Stimulated activated CD4-positive, alpha-beta T cell treated with anti-CD3 and anti-CD28 coated beads, Interleukin-15, amount 100 ng/mL, for 48 hours (primary cell): ENCODE measurements around the gene ARHGAP23.
"Not testable (repeated sequence)": the region's sequence is repeated elsewhere in the genome, so short reads cannot be mapped to it uniquely, and the experiment has no call there.

ENCODE experiments used
- DNase-seq, 2 donors: peaks; one replicate each; pipeline ENCODE4 v3.0.0-alpha.2; 2020; ENCODE audit warnings: low read depth in 2 of 2

ARHGAP23 gene

DNA sequence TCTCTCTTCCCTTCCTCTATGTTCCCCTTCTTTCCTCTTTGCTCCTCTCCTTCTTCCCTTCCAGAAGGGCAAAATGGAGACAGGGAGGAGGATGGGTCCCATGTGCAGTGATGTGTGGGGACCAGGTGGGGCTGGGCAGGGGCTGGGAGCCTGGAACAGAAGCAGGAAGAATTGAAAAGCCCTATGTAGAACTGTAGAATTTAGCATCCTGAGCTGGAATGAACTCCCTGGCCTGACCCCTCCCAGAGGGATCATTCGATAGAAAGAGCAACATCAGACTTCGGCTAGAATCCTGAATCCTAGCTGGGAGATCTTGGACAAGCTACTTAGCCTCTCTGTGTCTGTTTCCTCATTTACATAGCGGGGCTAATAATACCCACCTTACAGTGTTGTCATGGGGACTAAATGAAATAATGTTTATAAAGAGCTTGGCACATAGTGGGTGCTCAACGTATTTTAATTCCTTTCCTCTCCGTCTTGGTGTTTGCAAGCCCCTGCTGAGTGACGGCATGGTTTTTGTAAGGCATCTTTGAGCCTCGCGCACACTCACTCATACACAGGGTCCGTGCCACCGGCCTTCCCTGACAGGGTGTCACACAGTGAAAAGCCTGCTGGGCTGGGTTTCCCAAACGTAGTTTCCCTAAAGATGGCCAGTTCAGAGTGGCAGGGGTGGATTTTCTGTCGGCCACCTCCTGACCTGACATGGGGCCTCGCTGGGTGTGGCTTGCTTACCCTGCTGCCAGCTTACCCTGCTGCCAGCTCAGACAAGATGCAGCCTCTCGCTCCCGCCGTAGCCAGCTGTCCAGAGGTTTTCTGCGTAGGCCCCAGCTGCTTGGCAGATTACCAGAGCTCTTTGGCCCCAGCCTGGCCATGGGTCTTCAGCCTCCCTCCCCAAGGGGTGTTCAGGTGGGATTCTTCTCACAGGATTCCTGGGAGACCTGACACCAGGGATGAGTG, 6.1 kb upstream of the ARHGAP23 start:
- no peak for DNase-seq

DNA sequence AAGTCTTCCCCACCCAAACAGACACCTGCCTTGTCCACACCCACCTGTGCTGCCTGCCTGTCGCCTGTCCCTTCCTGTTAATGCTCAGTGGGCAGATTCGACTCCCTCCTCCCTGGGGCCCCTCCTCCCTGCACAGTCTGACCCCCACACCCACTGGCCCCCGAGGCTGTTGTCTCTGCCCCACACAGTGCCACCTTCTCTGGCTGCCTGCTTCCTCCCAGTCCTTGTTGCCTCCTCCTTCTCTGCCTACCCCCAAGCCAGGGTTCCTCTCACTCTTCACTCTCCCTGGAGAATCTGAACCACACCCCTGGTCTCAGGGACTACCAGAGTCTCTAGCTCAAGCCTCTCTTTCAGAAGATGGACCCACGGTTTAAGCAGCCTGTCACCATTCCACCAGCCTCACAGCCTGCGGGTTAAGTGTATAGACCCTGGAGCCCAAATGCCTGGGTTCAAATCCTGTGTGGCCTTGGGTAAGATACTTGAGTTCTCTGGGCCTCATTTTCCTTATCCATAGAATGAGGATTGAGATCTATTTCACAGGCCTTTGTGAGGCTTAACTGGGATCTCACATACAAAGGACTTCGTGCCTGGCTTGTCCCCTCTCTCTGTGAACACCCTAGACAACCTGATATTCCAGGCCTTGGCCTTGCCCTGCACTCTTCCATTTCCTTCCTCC, 3.8 kb upstream of the ARHGAP23 start:
- DNase-seq = no peak

DNA sequence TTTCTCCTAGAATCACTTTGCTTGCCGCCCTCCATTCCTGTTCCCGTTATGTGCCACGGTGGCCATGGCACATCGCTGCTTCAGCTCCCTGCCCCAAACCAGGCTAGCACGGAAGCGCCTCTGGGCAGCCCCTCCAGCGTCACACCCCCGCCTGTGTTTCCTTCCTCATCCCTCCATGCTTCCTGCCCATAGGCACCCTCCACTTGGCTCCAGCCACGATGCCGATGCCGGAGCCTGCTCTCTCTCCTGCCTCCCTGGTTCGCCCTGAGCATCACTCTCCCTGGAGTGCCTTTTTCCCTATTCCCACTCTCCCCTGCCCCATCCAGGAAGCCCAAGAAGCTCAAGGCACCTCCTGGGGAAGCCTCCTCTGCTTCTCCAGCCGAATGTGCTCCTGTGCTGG, 3.2 kb upstream of the ARHGAP23 start:
- DNase-seq = no peak

DNA sequence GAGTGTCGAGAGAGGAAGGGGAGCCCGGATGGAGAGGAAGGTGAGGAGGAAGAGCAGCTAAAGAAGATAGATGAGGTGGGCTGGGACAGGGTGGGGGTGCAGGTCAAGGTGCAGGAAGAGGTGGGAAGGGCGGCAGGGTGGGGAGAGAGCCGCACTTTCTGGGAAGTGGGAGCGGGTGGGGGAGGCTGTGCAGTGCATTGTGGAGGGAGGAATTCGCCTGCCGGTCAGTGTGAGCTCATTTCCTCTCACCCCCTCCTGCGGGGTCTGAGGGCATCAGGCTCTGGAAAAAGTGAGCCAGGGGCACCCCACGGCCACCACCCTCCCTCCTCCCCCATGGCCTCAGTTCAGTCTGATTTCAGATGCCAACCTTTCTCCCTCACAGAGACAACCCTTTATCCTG, 2.5 kb upstream of the ARHGAP23 start:
- no peak for DNase-seq

DNA sequence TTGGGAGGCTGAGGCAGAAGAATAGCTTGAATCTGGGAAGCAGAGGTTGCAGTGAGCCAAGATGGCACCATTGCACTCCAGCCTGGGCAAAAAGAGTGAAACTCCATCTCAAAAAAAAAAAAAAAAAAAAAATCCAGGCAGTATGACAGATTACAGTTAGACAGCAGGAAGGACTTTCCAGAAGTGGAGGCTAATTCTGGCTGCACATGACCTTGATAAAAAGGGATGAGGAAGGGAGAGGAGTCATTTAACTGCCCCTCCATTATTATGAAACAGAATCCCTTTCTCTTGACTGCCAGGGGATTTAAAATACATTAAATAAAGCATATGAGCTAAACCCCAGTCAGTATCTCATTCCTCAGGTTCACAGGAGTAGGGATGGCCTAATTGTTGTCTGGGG, 1.8 kb upstream of the ARHGAP23 start:
- no peak for DNase-seq

DNA sequence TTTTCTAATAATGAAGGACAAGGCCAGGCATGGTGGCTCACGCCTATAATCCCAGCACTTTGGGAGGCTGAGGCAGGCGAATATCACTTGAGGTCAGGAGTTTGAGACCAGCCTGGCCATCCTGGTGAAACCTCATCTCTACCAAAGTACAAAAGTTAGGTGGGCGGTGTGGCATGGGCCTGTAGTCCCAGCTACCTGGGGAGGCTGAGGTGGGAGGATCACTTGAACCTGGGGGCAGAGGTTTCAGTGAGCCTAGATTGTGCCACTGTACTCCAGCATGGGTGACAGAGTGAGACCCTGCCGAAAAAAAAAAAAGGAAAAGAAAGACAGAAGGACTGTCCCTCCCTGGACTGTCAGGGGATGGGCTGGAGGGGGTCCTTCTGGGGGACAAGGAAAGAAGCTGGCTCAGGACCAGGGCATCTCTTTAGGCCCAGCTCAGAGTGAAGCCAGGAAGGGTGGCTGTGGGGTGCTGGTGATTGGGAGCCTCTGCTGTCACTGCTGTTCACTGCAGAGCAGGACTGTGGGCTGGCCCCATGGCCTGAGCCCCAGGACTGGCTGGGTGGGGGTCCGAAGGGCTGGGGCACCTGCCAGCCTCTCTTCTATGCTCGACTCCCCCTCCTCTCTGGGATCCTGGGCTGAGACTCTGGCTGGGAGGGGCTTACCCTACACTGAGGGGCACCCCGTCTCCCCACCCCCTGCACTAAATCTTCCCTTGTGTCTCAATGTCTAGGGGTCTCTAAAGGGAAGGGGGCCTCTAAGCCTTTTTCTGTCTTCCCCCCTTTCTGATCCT, 909 bp upstream of the ARHGAP23 start:
- DNase-seq = no peak

DNA sequence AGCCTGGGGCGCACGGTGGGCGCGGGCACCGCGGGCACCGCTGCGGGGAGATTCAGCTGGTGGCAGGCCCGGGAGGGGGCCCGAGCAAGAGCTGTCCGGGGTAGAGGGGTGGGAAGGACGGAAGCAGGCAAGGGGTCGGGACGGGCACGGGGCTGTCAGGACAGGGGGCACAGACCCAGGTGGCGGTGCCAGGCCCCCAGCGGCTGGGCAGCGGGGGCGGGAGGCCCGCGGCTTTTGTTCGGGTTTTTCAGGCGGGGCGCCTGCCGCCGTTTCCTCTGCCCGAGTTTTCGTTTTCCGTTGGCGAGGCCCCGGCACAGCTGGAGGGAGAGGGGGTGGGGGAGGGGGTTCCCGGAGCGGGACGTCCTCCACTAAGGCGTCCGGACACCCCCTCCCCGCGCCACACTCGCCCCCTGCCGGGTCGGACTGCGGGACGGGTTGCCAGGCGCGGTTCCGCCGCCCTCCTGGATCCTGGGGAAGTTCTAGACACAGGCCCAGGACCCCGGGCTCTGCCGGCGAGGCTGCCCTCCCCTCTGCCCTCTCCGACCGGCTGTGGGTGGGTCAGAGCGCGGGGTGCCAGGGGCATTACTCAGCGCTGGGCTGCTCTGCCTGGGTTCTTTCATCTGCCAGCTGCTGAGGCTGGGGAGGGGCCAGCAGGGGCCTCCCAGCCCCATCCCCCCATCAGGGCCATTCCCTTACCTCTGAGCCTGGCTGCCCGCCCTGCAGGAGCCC, 543 bp downstream of the ARHGAP23 start:
- DNase-seq = no peak

DNA sequence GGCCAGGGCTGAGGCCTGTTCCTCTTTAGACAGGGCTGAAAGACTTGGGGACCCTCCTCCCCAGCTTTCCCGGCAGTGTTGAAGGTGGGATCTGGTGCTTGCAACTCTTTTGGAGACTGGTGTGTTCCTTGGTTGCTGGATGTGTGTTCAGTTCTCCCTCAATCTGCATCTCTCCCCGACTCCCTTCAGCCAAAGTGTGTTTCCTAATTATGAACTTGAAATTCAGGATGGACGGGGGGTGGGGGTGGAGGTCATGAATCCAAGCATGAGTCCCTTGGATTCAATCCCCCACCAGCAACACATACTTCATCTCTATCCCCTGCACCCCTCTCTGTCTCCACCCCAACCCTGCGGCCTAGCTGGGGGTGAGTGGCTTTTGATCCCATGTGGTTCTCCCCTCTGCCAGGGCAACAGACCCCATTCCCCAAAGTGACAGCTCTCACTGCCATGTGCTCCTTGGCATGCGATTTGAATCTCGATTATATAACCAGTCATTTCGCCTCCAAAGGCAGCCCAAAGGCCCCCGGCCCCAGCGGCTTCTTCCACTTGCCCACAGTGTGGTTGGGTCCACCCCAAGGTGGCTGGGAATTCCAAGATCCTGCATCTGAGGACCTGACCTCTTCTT, 1.3 kb downstream of the ARHGAP23 start:
- DNase-seq = no peak

- no peak for DNase-seq
Observed at GRCh38 chr17:38430316-38430715, 2.1 kb downstream of the ARHGAP23 start.

DNA sequence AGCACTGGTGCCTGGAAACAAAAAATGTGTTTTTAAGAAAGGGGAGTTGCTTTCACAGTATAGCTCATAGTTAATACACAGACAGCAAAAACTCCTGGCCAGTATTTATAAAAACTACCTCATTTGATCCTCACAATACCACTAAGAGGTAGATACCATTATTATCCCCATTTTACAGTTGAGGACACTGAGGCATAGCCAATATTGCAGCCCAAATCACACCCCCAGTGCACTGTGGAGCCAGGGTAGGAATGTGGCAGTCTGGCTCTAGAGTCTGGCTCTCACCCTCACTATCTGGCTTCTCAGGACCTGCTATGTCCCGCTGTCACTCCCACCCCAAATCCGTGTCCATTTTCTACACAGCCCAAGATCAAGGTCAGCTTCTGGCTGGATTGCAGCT, 2.6 kb downstream of the ARHGAP23 start:
- no peak for DNase-seq

GRCh38 chr17:38431346-38432145, 3.3 kb downstream of the ARHGAP23 start:
- DNase-seq = no peak

DNA sequence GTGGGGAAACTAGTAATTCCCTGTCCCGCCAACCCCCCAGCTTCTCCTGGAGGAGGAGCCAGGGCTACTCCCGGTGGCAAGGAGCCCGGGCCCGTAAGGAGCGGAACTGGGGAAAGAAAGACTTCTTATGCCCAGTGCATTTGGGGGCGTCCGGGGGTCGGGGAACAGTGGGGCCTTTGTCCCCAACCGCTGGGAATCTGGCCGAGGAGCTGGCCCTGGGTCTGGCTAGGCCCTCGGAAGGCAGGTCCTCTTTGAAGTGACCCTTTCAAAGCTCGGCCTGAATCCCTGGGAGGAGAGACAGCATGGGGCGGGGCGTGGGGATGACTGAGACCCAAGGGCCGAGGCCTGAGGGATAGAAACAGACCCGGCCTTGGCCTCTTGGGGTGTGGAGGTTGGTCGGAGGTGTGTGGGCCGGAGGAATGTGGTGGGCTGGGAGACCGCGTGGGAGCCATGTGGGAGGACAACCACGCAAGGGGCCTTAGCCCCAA, 6.0 kb downstream of the ARHGAP23 start:
- no peak for DNase-seq

- no peak for DNase-seq
Observed at GRCh38 chr17:38435795-38436194, 7.5 kb downstream of the ARHGAP23 start.

GRCh38 chr17:38436386-38436785, 8.1 kb downstream of the ARHGAP23 start:
- DNase-seq = no peak

- not testable (repeated sequence) for DNase-seq
Observed at GRCh38 chr17:38437313-38437712, 9.0 kb downstream of the ARHGAP23 start.

GRCh38 chr17:38439436-38439835, 11.2 kb downstream of the ARHGAP23 start:
- no peak for DNase-seq

DNA sequence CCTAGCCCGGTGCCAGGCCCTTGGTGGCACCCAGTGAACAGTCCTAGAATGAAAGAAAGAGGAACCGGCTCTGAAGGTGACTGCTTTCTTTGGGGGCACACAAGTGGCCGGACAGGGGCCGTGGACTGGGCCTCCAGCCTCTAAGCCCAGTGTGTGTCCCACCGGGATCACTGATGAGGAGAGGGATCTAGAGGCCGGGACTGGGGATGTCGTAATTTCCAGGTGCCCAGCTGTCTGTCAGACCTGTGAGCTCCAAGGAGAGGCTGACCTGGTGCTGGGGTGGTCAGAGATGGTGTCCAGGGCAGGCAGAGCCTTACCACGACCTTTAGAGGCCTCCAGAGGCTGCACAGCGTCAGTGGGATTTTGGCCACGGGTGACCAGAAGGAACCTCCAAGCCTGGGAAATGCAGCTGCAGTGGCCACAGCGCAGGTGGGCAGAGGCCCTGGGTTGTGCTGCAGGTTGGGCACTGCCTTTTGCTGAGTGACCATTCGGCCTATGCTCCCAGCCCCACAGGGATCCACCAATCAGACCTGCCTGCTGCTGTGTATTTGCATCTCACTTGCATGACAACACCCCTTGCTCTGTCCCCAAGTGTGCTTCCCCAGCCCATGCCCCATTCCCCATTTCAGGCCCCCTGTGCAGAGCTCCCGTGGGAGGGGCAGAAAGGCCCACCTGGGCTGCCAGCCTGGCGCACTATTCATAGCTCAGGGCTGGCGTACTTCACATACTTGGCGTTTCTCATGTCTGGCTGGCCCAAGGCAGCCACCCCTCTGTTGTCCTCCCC, 12.5 kb downstream of the ARHGAP23 start:
- no peak for DNase-seq

DNA sequence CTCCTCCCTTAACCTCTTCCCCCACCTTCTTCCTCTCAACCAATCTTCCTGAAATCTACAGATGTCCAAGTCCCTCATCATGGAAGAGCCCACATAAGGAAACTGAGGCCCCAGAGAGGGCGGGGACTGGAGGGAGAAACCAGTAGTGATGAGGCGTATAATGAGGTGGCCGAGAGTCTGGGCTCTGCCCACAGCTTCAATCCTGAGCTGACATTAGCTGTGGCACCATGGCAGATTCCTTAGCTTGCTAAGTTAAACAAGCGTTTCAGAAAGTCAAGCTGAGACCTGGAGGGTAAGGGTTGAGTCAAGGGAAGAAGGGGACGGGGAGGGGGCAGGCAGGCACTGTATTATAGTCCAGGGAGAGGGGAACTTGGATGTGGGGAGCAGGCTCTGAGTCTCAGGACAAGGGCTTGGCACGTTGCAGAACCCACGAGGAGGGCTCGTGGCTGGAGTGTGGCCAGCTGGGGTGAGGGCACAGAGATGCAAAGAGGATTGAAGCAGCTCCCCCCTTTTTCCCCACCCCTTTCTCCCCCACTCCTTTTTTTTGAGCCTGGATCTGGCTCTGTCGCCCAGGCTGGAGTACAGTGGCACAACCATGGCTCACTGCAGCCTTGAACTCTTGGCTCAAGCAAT, 13.3 kb downstream of the ARHGAP23 start:
- no peak for DNase-seq

- DNase-seq = no peak
Observed at GRCh38 chr17:38442548-38442947, 14.3 kb downstream of the ARHGAP23 start.
